ENCODE data around the gene SYT10.
"Not testable (repeated sequence)": the region's sequence is repeated elsewhere in the genome, so short reads cannot be mapped to it uniquely, and the experiment has no call there.

Gene SYT10

GRCh38 chr12:33439587-33440011 is at the start of gene SYT10:
Gene SYT10, minus strand, starts transcription at chr12:33439819. Its CDS starts 297 bp downstream, at chr12:33439522.
- no peak for DNase-seq (ENCODE audit: low read depth)

DNA sequence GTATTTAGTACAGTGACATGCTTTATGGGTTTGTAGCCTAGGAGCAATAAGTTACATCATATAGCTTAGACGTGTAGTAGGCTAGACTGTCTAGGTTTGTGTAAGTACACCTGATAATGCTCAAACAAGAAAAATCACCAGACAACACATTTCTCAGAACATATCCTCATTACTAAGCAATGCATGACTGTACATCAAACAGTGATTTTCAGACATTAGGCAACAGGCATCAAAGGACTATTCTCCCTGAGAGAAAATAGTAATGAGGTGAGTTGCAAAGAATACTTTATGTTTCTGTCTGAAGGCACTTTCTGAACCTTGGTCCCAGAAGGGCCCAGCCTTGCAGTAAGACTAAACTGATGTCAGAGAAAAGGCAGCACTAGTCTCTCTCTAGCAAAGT is 48.4 kb upstream of the SYT10 start:
- no peak for DNase-seq (ENCODE audit: low read depth)

DNA sequence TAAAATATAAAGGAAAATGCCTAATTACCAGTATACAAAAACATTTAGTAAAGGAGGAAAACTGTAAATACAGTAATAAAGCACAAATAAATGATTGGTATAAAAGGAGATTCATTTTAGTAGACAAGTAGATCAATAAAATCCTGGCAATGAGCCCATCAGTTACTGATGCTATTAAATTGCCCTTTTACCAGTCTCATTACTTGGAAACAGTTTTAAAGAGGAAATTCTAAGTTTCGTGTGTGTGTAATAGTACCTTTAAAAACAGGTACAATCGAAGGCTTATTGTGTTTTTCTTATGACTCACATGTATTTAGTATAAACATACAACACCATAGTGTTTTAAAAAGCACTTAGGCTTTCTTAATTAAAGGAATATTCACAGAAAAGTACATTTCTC is 46.4 kb upstream of the SYT10 start:
- DNase-seq (ENCODE audit: low read depth) = no peak

DNA sequence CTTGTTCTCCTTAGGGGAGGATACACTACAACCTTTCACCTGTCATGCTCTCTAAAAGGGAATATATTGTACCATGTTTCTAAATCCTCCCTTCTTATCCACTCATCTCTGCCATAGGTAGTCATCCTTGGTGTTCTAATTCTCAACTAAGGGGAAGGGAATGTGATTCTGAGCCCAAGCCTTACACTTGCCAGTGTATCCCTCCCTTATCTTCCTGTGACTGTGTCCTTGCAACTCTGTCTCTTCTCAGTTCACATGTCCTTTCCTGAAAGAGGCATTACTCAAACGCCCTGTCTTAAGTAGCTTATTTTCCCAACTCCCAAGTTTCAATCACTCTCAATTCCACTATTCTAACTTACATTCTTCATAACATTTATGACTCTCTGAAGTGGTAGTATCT is 44.5 kb upstream of the SYT10 start:
- no peak for DNase-seq (ENCODE audit: low read depth)

GRCh38 chr12:33480366-33480765 is 40.7 kb upstream of the SYT10 start:
- DNase-seq (ENCODE audit: low read depth) = no peak

DNA sequence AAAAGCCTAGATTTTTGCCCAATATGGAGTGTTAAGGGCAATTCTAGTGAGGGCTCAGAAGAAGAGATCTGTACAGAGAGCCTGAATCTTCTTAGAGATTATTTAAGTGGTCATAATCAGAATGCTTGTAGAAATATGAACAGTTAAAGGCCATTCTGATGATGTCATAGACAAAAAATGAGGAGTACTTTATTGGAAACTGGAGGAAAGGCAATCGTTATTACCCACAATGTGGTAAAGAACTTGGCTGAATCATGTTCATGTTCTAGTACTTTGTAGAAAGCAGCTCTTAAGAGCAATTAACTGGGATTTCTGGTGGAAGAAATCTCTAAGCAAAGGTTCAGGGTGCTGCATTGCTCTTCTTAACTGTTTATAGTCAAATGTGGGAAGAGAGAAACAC is 36.4 kb upstream of the SYT10 start:
- no peak for DNase-seq (ENCODE audit: low read depth)

DNA sequence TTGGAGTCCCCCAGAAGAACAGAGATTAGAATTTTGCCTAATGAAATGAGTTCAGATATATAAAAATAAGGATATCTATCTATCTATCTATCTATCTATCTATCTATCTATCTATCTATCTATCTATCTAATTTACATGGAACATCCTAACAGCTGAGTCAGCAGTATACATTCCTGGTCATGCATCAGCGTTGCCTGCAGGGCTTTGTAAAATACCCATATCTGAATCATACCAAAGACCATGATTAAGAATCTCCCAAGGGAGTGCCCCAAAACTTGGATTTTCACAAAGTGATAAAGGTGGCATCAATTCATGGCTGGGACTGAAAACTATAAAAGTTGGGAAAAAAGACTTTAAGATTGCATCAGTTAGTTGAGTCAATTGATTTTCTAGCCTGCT is 32.7 kb upstream of the SYT10 start:
- DNase-seq (ENCODE audit: low read depth) = no peak

- no peak for DNase-seq (ENCODE audit: low read depth)
Measured at GRCh38 chr12:33455096-33455495, 15.5 kb upstream of the SYT10 start.

DNA sequence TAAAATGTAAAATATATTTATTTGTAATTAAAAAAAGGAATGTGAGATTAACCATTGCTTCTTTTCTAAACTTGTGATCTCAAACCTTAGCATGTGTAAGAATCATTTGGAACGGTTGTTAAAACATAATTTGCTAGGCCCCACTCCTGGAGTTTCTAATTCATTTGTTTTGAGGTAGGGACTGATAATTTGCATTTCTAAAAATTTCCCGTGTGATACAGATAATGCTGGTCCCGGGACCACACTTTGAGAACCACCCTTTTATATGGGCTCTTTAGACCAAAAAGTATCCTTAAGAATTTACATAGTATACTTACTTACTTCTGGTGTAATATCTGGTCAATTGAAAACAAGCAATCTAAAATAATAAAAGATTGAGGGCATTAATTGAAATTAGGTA is 10.9 kb upstream of the SYT10 start:
- DNase-seq (ENCODE audit: low read depth) = no peak

DNA sequence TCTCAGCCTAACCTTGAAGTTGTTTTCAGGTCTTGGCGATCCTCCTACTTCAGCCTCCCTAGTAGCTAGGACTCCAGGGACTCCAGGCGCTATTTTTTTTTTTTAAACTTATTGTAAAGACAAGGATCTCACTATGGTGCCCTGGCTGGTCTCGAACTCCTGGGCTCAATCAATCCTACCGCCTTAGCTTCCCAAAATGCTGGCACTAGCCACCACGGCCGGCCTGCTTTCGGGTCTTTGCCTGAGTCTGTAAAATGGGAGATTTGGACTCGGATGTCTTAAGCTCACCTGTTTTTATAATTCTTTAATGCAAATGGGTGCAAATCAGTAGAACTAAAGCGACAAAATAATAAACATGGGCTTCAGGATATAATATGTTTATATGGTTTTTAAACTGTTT is 858 bp upstream of the SYT10 start:
- DNase-seq (ENCODE audit: low read depth) = no peak

DNA sequence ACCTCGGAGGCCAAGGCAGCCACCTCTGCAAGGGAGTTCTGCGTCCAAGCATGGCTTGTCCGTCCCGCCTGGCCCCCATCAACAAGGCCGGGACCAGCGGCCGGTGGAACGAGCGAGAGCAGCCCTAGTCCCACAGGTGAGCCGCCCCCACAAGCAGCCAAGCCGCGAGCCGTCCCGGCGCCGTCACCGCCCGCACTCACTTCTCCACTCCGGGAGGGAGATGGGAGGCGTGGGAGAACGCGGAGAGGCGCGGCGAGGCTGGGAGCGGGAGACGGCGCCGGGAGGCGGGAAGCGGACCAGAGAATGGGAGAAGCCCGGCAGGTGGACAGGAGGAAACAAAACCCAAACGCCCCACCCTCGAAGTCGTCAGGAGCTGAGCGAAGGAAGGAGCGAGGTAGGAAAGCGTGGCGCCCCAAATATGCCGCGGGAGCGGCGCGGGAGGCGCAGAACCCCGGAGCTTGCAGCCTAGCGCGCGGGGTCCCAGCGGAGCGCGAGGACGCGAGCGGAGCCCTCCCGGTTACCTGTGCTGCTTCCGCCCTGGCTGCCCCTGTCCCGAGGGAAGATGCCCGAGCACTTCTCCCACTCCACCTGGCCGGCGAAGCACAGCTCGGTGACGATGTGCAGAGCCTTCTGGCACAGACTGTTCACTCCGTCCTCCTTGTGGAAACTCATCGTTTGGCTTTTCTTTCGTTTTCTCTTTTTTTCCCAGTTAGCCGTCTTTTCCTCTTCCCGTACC is 600 bp downstream of the SYT10 start:
- DNase-seq (ENCODE audit: low read depth) = no peak

- no peak for DNase-seq (ENCODE audit: low read depth)
Measured at GRCh38 chr12:33438025-33438772, 1.4 kb downstream of the SYT10 start.

DNA sequence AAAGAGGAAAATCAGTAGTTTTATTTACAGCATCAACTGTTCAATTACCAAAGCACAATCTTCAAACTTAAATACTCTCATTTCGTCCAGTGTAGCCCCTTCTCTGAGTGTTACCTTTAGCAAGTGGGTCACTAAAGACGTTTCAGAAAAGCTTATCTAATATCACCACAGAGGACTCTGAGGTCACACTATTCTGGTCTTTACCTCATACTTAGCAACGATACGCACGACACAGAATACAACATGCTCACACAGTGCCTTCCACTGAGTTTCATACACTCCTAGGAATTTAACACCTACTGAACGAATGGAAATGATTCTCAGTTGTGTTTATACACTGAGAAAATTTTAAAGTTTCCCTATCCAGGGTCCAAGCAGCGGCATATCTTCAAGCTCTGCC is 2.0 kb downstream of the SYT10 start:
- DNase-seq (ENCODE audit: low read depth) = no peak

DNA sequence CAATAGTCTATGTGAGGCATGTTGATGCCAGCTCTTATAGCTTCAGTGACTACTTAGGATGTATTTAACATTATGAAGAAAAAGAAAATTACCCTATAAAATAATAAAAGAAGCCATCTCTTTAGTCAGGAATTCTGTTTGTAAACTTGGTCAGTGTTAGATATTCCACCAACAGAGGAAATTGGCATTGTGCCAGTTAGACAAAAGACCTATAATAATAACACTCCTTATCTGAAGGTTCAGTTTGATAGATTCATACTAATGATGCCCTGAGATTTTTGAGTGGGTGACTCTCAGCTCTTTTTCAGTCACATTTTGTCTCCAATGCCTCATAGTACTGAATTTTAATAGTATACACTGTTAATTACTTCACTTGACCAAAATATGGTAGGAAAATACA is 6.6 kb downstream of the SYT10 start:
- DNase-seq (ENCODE audit: low read depth) = no peak

DNA sequence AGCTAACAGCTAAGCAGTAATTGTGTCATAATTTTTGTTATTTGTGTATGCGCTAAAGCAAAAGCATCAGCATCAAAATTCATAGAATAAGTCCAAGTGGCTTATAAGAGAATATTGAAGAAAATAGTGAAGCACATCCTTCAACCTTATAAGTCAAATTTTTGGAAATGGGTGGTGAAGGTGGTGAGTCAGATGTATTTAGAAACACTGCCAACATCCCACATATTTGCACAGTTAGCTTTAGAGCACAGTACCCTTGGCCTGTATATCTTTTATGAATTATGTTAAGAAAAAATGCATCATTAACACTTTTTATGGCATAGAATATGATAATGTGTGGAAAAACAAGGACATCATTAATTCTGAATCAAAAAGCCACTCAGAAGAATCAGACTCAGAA is 8.0 kb downstream of the SYT10 start:
- DNase-seq (ENCODE audit: low read depth) = no peak

DNA sequence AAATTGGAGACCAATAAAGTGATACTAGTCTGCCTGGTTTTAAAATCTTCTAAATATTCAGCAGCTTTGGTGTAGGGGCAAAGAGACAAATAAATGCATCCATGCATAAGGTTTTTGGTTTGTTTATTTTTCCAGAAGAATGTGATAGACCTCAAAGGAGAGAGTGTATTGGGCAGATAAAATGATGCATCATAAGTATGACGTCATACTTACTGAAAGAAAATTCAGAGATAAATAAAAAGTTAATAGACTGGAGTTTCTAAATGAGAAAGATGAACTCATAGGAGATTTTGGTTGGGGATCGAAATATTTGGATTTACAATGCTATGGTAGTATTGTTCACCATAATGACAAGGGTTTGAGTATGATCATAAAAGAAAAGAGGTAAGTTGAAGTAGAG is 10.2 kb downstream of the SYT10 start:
- DNase-seq (ENCODE audit: low read depth) = no peak

- DNase-seq (ENCODE audit: low read depth) = no peak
Measured at GRCh38 chr12:33427071-33427470, 12.5 kb downstream of the SYT10 start.

GRCh38 chr12:33423706-33424105 is 15.9 kb downstream of the SYT10 start:
- DNase-seq (ENCODE audit: low read depth) = no peak

GRCh38 chr12:33412410-33412809 is 27.2 kb downstream of the SYT10 start:
- DNase-seq (ENCODE audit: low read depth) = not testable (repeated sequence)

DNA sequence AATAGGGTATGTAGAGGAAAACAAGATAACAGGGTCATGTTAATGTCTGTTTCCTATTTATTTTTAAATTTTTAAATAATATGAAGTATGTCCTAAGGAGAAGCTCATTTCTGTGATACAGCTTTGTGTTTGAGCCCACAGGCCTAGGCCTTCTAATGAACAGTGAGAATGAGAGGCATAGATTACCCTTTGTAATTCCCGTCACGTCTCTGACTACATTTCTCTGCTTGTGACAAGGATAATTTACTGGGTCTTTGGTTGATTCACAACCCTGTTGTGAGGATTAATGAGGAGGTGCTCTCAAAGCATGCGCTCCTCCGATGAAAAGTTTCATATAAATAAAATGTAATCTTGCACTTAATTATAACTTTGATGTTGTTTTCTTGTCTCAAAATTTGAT is 56.1 kb downstream of the SYT10 start:
- no peak for DNase-seq (ENCODE audit: low read depth)

DNA sequence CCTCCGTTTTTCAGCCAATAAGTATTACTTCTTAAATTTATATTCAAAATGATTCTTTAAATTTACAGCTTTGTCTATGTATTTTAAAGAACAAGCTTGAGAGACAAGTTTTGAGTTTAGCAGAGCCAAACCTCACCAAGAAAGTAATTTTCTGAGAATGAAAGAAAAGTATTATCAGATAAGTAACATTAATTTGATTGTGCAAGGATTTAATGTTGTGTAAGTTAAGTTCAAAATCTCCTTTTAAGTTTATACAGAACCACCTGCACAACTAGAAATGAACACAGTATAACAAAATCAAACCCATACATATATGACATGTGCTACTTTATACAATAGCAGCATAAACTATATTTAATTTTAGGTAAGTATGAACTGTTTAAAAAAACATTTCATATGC is 63.5 kb downstream of the SYT10 start:
- DNase-seq (ENCODE audit: low read depth) = no peak

- DNase-seq (ENCODE audit: low read depth) = no peak
Measured at GRCh38 chr12:33370318-33370717, 69.3 kb downstream of the SYT10 start.

DNA sequence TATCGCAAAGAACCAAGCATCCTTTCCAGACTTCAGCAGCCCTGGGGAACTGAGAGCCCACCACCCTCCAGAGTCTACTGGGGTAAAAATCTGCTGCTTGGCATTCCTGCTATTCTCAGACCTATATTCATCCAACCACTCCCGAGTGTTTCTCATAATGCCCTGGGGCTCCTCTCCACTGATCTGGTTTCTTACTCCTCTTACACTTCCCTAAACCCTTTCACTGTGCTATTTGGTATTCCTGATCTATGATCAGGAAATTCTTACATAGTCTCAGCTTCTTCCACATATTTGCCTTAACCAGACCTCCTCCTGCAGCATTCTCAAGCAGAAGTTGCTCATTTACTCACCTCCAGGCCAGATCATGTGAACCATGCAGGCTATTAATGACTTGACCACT is 82.4 kb downstream of the SYT10 start:
- DNase-seq (ENCODE audit: low read depth) = no peak

GRCh38 chr12:33349791-33350190 is 89.8 kb downstream of the SYT10 start:
- DNase-seq (ENCODE audit: low read depth) = no peak

All from stimulated activated CD8-positive, alpha-beta memory T cell treated with anti-CD3 and anti-CD28 coated beads, Interleukin-12 subunit alpha, Interleukin-12 subunit beta, amount 100 ng/mL, for 1 hour (primary cell).